ENCODE results near the gene SEPTIN3. TPM values are rescaled to one million over a fixed set of nuclear protein-coding genes. Genes with fewer than 3 reads are reported as not detected.

Gene SEPTIN3
- polyA plus RNA-seq, 1 of the 3 experiments (the other 2 are of a cell fraction) = 0.35 TPM

DNA sequence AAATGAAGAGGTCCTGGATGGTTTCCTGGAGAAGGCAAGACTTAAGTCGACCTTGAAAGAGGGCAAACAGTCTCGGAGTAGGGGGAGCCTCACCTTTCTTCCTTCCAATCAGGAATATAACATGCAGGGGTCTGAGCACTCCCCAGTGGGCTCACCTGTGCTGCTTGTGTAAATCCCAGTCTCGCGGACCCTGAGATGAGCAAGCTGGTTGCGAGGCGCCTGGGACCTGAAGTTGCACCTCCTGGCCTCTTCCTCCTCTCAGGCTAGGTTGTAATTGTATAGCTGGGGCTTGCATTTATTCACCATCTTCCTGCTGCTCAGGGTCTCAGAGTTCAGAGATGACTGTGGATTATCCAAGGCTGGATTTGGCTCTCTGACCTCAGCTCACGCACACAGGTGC lies 21.9 kb downstream of the SEPTIN3 start:
- Histone ChIP-seq H3K36me3 (replicated peaks in 1 of 2; ENCODE audit: control insufficient read depth in 1 of 2, insufficient read depth in 2 of 2, low read length in 1 of 2) (no peaks in the 10 kb centered on the region), H3K27ac (ENCODE audit: low read depth in 2 of 2, low read length in 1 of 2) (no peak overlapping the region), H3K9ac (no peak overlapping the region), H3K4me2 (no peak overlapping the region), H3K79me2 (ENCODE audit: insufficient read depth) (no peaks in the 10 kb centered on the region), H4K20me1 (ENCODE audit: insufficient read depth) (no peaks in the 10 kb centered on the region), H2AFZ (ENCODE audit: low read depth) (no peak overlapping the region), H3K9me2 (no peaks in the 10 kb centered on the region), H3K27me3 (ENCODE audit: insufficient read depth) (no peaks in the 10 kb centered on the region), H3K4me1 (ENCODE audit: control insufficient read depth in 1 of 2, insufficient read depth in 2 of 2, low read depth in 1 of 2, low read length in 1 of 2) (no peaks in the 10 kb centered on the region), H3K9me3 (no peaks in the 10 kb centered on the region), H3F3A (replicated peaks; ENCODE audit: insufficient read depth) (no peaks in the 10 kb centered on the region), H3K4me3 (ENCODE audit: low read depth in 2 of 2, low read length in 1 of 2) (no peak overlapping the region)
- CTCF ChIA-PET = no interaction called here
- DNase-seq = no peak
- POLR2A ChIA-PET = no interaction called here
- no peak for TF ChIP-seq FOSL2 (IDR thresholded peaks at IDR 0.05; ENCODE audit: borderline replicate concordance, low read depth)
- no peak for TF ChIP-seq RXRA (IDR thresholded peaks at IDR 0.05; ENCODE audit: borderline replicate concordance, low read depth)
- TF ChIP-seq TAF1 (IDR thresholded peaks at IDR 0.05; ENCODE audit: borderline replicate concordance, low read depth, low read length) = no peak
- no peak for TF ChIP-seq NRF1 (IDR thresholded peaks at IDR 0.05; ENCODE audit: low read depth, low read length)
- TF ChIP-seq MXI1 (IDR thresholded peaks at IDR 0.05; ENCODE audit: low read depth, low read length) = no peak
- TF ChIP-seq, protein P1, sequence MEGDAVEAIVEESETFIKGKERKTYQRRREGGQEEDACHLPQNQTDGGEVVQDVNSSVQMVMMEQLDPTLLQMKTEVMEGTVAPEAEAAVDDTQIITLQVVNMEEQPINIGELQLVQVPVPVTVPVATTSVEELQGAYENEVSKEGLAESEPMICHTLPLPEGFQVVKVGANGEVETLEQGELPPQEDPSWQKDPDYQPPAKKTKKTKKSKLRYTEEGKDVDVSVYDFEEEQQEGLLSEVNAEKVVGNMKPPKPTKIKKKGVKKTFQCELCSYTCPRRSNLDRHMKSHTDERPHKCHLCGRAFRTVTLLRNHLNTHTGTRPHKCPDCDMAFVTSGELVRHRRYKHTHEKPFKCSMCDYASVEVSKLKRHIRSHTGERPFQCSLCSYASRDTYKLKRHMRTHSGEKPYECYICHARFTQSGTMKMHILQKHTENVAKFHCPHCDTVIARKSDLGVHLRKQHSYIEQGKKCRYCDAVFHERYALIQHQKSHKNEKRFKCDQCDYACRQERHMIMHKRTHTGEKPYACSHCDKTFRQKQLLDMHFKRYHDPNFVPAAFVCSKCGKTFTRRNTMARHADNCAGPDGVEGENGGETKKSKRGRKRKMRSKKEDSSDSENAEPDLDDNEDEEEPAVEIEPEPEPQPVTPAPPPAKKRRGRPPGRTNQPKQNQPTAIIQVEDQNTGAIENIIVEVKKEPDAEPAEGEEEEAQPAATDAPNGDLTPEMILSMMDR (IDR thresholded peaks at IDR 0.05) = no peak
- 81% methylated on average over 3 of the region's 7 CpGs for WGBS (ENCODE audit: low lambda C conversion rate)

- H4K20me1 ChIP-seq (ENCODE audit: insufficient read depth) = no peaks in the 10 kb centered on the region
- DNase-seq = no peak
- H3K9me2 ChIP-seq = no peaks in the 10 kb centered on the region
- ChIA-PET CTCF (no interaction called here), POLR2A (no interaction called here)
- WGBS (ENCODE audit: low lambda C conversion rate) = no CpG with 5 or more reads among the region's 5 CpGs
- no peak overlapping the region for H2AFZ ChIP-seq (ENCODE audit: low read depth)
- no peak overlapping the region for H3K4me2 ChIP-seq
- no peaks in the 10 kb centered on the region for H3K79me2 ChIP-seq (ENCODE audit: insufficient read depth)
- H3K27ac ChIP-seq (ENCODE audit: low read depth in 2 of 2, low read length in 1 of 2) = no peak overlapping the region
- no peaks in the 10 kb centered on the region for H3K4me1 ChIP-seq (ENCODE audit: control insufficient read depth in 1 of 2, insufficient read depth in 2 of 2, low read depth in 1 of 2, low read length in 1 of 2)
- no peaks in the 10 kb centered on the region for H3K27me3 ChIP-seq (ENCODE audit: insufficient read depth)
- H3F3A ChIP-seq (replicated peaks; ENCODE audit: insufficient read depth) = no peaks in the 10 kb centered on the region
- TF ChIP-seq, protein P2, sequence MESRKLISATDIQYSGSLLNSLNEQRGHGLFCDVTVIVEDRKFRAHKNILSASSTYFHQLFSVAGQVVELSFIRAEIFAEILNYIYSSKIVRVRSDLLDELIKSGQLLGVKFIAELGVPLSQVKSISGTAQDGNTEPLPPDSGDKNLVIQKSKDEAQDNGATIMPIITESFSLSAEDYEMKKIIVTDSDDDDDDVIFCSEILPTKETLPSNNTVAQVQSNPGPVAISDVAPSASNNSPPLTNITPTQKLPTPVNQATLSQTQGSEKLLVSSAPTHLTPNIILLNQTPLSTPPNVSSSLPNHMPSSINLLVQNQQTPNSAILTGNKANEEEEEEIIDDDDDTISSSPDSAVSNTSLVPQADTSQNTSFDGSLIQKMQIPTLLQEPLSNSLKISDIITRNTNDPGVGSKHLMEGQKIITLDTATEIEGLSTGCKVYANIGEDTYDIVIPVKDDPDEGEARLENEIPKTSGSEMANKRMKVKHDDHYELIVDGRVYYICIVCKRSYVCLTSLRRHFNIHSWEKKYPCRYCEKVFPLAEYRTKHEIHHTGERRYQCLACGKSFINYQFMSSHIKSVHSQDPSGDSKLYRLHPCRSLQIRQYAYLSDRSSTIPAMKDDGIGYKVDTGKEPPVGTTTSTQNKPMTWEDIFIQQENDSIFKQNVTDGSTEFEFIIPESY (IDR thresholded peaks at IDR 0.05; ENCODE audit: borderline replicate concordance, low read depth) = no peak
- TF ChIP-seq EP300 (IDR thresholded peaks at IDR 0.05; ENCODE audit: borderline replicate concordance in 1 of 2, low read depth in 1 of 2, low read length in 1 of 2) (no peak), MXI1 (IDR thresholded peaks at IDR 0.05; ENCODE audit: low read depth, low read length) (no peak), POLR2AphosphoS5 (IDR thresholded peaks at IDR 0.05; ENCODE audit: low read depth, low read length) (no peak), TAF1 (IDR thresholded peaks at IDR 0.05; ENCODE audit: borderline replicate concordance, low read depth, low read length) (no peak), FOSL2 (IDR thresholded peaks at IDR 0.05; ENCODE audit: borderline replicate concordance, low read depth) (no peak), RFX5 (IDR thresholded peaks at IDR 0.05; ENCODE audit: low read length) (no peak), NFIC (IDR thresholded peaks at IDR 0.05; ENCODE audit: borderline replicate concordance) (no peak), SMC3 (IDR thresholded peaks at IDR 0.05; ENCODE audit: low read depth, low read length) (no peak), GATA2 (CRISPR knock-in tag; IDR thresholded peaks at IDR 0.05) (no peak), PBX3 (IDR thresholded peaks at IDR 0.05) (no peak), SIN3A (IDR thresholded peaks at IDR 0.05; ENCODE audit: borderline replicate concordance, low read depth, low read length) (no peak), FOXJ3 (CRISPR knock-in tag; IDR thresholded peaks at IDR 0.05) (no peak), RCOR1 (IDR thresholded peaks at IDR 0.05; ENCODE audit: low read length) (no peak)
- TF ChIP-seq, protein P3, sequence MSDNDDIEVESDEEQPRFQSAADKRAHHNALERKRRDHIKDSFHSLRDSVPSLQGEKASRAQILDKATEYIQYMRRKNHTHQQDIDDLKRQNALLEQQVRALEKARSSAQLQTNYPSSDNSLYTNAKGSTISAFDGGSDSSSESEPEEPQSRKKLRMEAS (IDR thresholded peaks at IDR 0.05; ENCODE audit: low read depth) = no peak
- TF ChIP-seq, protein P1 (IDR thresholded peaks at IDR 0.05) = no peak
- no peak overlapping the region for H3K4me3 ChIP-seq (ENCODE audit: low read depth in 2 of 2, low read length in 1 of 2)
- no peak overlapping the region for H3K9ac ChIP-seq
- H3K36me3 ChIP-seq (replicated peaks in 1 of 2; ENCODE audit: control insufficient read depth in 1 of 2, insufficient read depth in 2 of 2, low read length in 1 of 2) = no peaks in the 10 kb centered on the region
- H3K9me3 ChIP-seq = no peaks in the 10 kb centered on the region
These were observed 23.3 kb downstream of the SEPTIN3 start for GRCh38 chr22:41992496-41992895.

All from SK-N-SH (cell line).